ENCODE results near the gene ATXN3L. TPM values are rescaled to one million over a fixed set of nuclear protein-coding genes. Genes with fewer than 3 reads are reported as not detected.

Gene ATXN3L
- total RNA-seq, 4 donors from 2014 or later = not detected

DNA sequence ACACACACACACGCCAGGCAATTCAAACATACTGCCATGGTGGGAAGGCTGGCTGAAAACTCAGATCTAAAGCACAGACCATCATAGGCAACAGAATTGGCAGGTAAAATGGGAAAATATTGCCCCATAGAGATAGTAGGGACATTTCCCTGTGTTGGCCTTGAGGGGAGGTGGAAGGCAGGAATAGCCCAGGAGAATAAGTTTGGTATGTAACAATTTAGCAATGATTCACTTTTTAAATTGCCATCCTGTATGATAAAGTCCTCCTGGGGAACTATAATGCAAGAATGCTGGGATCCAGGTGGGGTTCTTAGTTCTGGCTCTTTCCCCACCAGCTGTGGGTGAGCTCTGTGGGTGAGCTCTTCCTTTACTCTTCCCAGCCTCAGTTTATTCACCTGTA lies 51.0 kb downstream of the ATXN3L start:
- Histone ChIP-seq H3K9me3 (no peaks in the 10 kb centered on the region), H3K27ac (no peak overlapping the region), H3K27me3 (no peaks in the 10 kb centered on the region), H3K36me3 (no peaks in the 10 kb centered on the region), H3K4me3 (no peak overlapping the region), H3K4me1 (peaks cover 0 to 4% (median 0%) of the 10 kb centered on the region in 4 donors)
- no peak for DNase-seq
- in situ Hi-C loops (cut with MboI; ENCODE audit: low pct_ligation_motif_present in 1 of 4, low pct_unique_long_range_greater_than_20kb in 1 of 4, low sequenced_read_pairs in 3 of 4) = loop anchor here in 3 of 4 donors (25.0 kb wide), 2 partner anchors 218 to 282 kb away; partner anchors contain the start of gene TMSB4X (in 1 of the 3)
- 71% methylated on average over 1 of the region's 1 CpG; no CpG with 5 or more reads in 1 of the 2 donors for WGBS, 2 donors (ENCODE audit: low coverage in 1 of 2)
- TF ChIP-seq, protein P1, sequence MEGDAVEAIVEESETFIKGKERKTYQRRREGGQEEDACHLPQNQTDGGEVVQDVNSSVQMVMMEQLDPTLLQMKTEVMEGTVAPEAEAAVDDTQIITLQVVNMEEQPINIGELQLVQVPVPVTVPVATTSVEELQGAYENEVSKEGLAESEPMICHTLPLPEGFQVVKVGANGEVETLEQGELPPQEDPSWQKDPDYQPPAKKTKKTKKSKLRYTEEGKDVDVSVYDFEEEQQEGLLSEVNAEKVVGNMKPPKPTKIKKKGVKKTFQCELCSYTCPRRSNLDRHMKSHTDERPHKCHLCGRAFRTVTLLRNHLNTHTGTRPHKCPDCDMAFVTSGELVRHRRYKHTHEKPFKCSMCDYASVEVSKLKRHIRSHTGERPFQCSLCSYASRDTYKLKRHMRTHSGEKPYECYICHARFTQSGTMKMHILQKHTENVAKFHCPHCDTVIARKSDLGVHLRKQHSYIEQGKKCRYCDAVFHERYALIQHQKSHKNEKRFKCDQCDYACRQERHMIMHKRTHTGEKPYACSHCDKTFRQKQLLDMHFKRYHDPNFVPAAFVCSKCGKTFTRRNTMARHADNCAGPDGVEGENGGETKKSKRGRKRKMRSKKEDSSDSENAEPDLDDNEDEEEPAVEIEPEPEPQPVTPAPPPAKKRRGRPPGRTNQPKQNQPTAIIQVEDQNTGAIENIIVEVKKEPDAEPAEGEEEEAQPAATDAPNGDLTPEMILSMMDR (IDR thresholded peaks at IDR 0.05) = no peak
- TF ChIP-seq EP300 (IDR thresholded peaks at IDR 0.05; ENCODE audit: low read depth) (no peak), POLR2A (IDR thresholded peaks at IDR 0.05) (no peak), POLR2AphosphoS5 (IDR thresholded peaks at IDR 0.05) (no peak)
- intact Hi-C loops (cut with DNase I; ENCODE audit: low total_unique reads) = no loop called here

Other genes starting within 250 kb of the ATXN3L start
- not detected for gene EGFL6, start 249.5 kb upstream of the ATXN3L start, total RNA-seq